ENCODE data around the gene KLHL6.

GRCh38 chr3:183491923-183492848 lies 63.3 kb downstream of the KLHL6 start:
- TF ChIP-seq CTCF (IDR thresholded peaks at IDR 0.05) (no peak), POLR2AphosphoS5 (IDR thresholded peaks at IDR 0.05) (no peak), POLR2A (IDR thresholded peaks at IDR 0.05) (no peak), EP300 (IDR thresholded peaks at IDR 0.05) (no peak)

Measured in stomach (tissue), 4 donors.